GM12878 (cell line): ENCODE measurements around the gene SLC9A7.

Experiments
- CHD4 ChIP-seq: fragments of 200-600 bp; sonication (generic); IDR thresholded peaks from 2 replicates; pipeline ENCODE4 v1.6.1; 2016; ENCODE audit warnings: mild to moderate bottlenecking
- FOS ChIP-seq: IDR thresholded peaks from 3 replicates; pipeline ENCODE4 v1.6.1; 2011; ENCODE audit warnings: borderline replicate concordance; ENCODE audit not compliant: insufficient read length; ENCODE audit errors: extremely low read depth
- FOXM1 ChIP-seq: IDR thresholded peaks from 2 replicates; pipeline ENCODE4 v1.6.1; 2012; ENCODE audit warnings: low read depth, mild to moderate bottlenecking, inconsistent platforms, low read length, moderate library complexity
- HDAC2 ChIP-seq: fragments of 200-600 bp; sonication (generic); IDR thresholded peaks from 2 replicates; pipeline ENCODE4 v1.6.1; 2017
- JUNB ChIP-seq: IDR thresholded peaks from 2 replicates; pipeline ENCODE4 v1.6.1; 2016; ENCODE audit warnings: antibody characterized with exemption, mild to moderate bottlenecking
- NRF1 ChIP-seq: conservative IDR thresholded peaks from 2 replicates; pipeline ENCODE4 v1.6.1; 2011; ENCODE audit warnings: mild to moderate bottlenecking, low read depth, low read length, improper control_type of control experiment
- POLR2A ChIP-seq: IDR thresholded peaks from 2 replicates; pipeline ENCODE4 v1.6.1; 2011; ENCODE audit warnings: low read depth, mild to moderate bottlenecking, low read length
- TAF1 ChIP-seq: IDR thresholded peaks from 2 replicates; pipeline ENCODE4 v1.6.1; 2011; ENCODE audit warnings: mild to moderate bottlenecking, low read depth, low read length, borderline replicate concordance
- TF ChIP-seq, protein P1 (sequence below): IDR thresholded peaks from 2 replicates; pipeline ENCODE4 v1.6.1; 2011; ENCODE audit warnings: borderline replicate concordance, low read depth, mild to moderate bottlenecking, moderate library complexity, mixed read lengths, low read length; ENCODE audit not compliant: insufficient read depth; ENCODE audit errors: extremely low read length
- TF ChIP-seq, protein P2 (sequence below), 3 experiments: IDR thresholded peaks in 2 of 3; conservative IDR thresholded peaks in 1 of 3; 2 replicates each; pipeline ENCODE4 v1.5.1; 2011; ENCODE audit warnings: low read depth in 3 of 3, low read length in 3 of 3, mild to moderate bottlenecking in 3 of 3, control low read depth in 2 of 3, moderate library complexity in 2 of 3, inconsistent platforms in 1 of 3, mixed read lengths in 1 of 3; ENCODE audit not compliant: control insufficient read depth in 2 of 3, insufficient read depth in 1 of 3; ENCODE audit errors: extremely low read depth in 1 of 3
- TF ChIP-seq, protein P3 (sequence below): IDR thresholded peaks from 2 replicates; pipeline ENCODE4 v1.6.1; 2012; ENCODE audit warnings: mild to moderate bottlenecking, low read depth, low read length
- TF ChIP-seq, protein P4 (sequence below): IDR thresholded peaks from 2 replicates; pipeline ENCODE4 v1.6.1; 2012; ENCODE audit warnings: low read length, inconsistent platforms

DNA sequence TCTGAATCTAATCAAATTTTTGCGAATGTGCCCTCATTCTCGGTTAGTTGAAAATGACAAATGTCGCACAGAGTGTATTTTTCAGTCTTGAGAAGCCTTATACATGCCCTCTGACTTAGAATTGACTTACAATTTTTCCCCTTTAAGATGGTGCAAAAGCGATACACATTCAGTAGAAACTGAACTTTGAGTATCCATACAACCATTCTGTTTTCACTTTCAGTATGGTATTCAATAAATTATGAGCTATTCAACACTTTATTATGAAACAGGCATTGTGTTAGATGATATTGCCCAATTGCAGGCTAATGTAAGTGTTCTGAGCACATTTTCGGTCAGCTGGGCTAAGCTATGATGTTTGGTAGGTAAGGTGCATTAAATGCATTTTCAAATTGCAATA is 43.4 kb downstream of the SLC9A7 start:
- TF ChIP-seq, protein P1, sequence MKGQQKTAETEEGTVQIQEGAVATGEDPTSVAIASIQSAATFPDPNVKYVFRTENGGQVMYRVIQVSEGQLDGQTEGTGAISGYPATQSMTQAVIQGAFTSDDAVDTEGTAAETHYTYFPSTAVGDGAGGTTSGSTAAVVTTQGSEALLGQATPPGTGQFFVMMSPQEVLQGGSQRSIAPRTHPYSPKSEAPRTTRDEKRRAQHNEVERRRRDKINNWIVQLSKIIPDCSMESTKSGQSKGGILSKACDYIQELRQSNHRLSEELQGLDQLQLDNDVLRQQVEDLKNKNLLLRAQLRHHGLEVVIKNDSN = no peak
- TF ChIP-seq NRF1 (no peak), TAF1 (no peak), FOS (no peak), JUNB (no peak), HDAC2 (no peak), POLR2A (no peak), CHD4 (no peak), FOXM1 (no peak)
- TF ChIP-seq, protein P2, sequence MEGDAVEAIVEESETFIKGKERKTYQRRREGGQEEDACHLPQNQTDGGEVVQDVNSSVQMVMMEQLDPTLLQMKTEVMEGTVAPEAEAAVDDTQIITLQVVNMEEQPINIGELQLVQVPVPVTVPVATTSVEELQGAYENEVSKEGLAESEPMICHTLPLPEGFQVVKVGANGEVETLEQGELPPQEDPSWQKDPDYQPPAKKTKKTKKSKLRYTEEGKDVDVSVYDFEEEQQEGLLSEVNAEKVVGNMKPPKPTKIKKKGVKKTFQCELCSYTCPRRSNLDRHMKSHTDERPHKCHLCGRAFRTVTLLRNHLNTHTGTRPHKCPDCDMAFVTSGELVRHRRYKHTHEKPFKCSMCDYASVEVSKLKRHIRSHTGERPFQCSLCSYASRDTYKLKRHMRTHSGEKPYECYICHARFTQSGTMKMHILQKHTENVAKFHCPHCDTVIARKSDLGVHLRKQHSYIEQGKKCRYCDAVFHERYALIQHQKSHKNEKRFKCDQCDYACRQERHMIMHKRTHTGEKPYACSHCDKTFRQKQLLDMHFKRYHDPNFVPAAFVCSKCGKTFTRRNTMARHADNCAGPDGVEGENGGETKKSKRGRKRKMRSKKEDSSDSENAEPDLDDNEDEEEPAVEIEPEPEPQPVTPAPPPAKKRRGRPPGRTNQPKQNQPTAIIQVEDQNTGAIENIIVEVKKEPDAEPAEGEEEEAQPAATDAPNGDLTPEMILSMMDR (IDR thresholded peaks at IDR 0.05 in 2 of 3, conservative IDR thresholded peaks at IDR 0.05 in 1 of 3; ENCODE audit: control insufficient read depth in 2 of 3, extremely low read depth in 1 of 3, insufficient read depth in 1 of 3, low read depth in 3 of 3, low read length in 3 of 3) = no peak
- TF ChIP-seq, protein P3, sequence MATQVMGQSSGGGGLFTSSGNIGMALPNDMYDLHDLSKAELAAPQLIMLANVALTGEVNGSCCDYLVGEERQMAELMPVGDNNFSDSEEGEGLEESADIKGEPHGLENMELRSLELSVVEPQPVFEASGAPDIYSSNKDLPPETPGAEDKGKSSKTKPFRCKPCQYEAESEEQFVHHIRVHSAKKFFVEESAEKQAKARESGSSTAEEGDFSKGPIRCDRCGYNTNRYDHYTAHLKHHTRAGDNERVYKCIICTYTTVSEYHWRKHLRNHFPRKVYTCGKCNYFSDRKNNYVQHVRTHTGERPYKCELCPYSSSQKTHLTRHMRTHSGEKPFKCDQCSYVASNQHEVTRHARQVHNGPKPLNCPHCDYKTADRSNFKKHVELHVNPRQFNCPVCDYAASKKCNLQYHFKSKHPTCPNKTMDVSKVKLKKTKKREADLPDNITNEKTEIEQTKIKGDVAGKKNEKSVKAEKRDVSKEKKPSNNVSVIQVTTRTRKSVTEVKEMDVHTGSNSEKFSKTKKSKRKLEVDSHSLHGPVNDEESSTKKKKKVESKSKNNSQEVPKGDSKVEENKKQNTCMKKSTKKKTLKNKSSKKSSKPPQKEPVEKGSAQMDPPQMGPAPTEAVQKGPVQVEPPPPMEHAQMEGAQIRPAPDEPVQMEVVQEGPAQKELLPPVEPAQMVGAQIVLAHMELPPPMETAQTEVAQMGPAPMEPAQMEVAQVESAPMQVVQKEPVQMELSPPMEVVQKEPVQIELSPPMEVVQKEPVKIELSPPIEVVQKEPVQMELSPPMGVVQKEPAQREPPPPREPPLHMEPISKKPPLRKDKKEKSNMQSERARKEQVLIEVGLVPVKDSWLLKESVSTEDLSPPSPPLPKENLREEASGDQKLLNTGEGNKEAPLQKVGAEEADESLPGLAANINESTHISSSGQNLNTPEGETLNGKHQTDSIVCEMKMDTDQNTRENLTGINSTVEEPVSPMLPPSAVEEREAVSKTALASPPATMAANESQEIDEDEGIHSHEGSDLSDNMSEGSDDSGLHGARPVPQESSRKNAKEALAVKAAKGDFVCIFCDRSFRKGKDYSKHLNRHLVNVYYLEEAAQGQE = no peak
- TF ChIP-seq, protein P4, sequence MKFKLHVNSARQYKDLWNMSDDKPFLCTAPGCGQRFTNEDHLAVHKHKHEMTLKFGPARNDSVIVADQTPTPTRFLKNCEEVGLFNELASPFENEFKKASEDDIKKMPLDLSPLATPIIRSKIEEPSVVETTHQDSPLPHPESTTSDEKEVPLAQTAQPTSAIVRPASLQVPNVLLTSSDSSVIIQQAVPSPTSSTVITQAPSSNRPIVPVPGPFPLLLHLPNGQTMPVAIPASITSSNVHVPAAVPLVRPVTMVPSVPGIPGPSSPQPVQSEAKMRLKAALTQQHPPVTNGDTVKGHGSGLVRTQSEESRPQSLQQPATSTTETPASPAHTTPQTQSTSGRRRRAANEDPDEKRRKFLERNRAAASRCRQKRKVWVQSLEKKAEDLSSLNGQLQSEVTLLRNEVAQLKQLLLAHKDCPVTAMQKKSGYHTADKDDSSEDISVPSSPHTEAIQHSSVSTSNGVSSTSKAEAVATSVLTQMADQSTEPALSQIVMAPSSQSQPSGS = no peak
